Epithelial cell of proximal tubule (primary cell): ENCODE data around the gene KCNG2. TPM values are rescaled to one million over a fixed set of nuclear protein-coding genes. Genes with fewer than 3 reads are reported as not detected.

Experiments used
- DNase-seq: peaks from one replicate; pipeline ENCODE4 v3.0.0-alpha.2; 2011; ENCODE audit warnings: low read depth
- H3K4me3 ChIP-seq: 2 replicates; pipeline ENCODE4 v1.5.1; 2011; ENCODE audit warnings: low read depth, mild to moderate bottlenecking, low read length
- CTCF ChIP-seq: conservative IDR thresholded peaks from 2 replicates; pipeline ENCODE4 v1.5.1; 2012; ENCODE audit warnings: low read depth, mild to moderate bottlenecking, low read length
- total RNA-seq: library from RNA; depleted of rRNA; stranded (reverse); fragments of >200 nt; gene quantifications from 2 replicates; pipeline ENCODE4 v1.2.3, GENCODE V29; 2015

KCNG2 gene
- total RNA-seq, 1 donor from 2014 or later, result not detected

DNA sequence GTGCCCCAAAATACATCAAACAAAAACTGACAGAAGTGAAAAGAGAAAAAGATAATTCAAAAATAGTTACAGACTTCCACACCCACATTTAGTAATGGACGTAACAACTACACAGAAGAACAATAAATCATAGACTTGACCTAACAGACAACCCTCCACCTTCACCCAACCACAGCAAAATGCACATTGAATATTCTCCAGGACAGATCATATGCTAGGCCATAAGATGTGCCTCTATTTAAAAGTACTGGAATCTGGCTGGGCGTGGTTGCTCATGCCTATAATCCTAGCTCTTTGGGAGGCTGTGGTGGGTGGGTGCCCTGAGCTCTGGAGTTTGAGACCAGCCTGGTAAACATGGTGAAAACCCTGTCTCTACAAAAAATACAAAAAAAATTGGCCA is 133.7 kb downstream of the KCNG2 start:
- no peak for TF ChIP-seq CTCF
- H3K4me3 ChIP-seq, result no peak overlapping the region
- DNase-seq, result no peak

DNA sequence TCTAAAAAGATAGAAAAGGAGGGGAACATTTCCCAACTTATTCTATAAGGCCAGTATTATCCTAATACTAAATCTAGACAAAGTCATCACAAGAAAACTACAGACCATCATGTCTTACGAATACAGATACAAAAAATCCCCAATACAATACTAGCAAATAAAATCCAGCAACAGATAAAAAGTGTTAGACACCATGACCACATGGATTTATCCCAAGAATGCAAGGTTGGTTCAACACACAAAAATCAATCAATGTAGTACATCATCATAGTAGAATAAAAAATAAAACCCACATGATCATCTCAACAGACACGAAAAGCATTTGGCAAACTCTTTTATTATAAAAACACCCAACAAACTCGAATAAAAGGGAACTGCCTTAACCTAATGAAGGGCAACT is 135.2 kb downstream of the KCNG2 start:
- no peak for DNase-seq
- no peak overlapping the region for H3K4me3 ChIP-seq
- no peak for TF ChIP-seq CTCF

GRCh38 chr18:79933765-79934164 is 136.0 kb downstream of the KCNG2 start:
- no peak for DNase-seq
- H3K4me3 ChIP-seq, result no peak overlapping the region
- TF ChIP-seq CTCF, result no peak

DNA sequence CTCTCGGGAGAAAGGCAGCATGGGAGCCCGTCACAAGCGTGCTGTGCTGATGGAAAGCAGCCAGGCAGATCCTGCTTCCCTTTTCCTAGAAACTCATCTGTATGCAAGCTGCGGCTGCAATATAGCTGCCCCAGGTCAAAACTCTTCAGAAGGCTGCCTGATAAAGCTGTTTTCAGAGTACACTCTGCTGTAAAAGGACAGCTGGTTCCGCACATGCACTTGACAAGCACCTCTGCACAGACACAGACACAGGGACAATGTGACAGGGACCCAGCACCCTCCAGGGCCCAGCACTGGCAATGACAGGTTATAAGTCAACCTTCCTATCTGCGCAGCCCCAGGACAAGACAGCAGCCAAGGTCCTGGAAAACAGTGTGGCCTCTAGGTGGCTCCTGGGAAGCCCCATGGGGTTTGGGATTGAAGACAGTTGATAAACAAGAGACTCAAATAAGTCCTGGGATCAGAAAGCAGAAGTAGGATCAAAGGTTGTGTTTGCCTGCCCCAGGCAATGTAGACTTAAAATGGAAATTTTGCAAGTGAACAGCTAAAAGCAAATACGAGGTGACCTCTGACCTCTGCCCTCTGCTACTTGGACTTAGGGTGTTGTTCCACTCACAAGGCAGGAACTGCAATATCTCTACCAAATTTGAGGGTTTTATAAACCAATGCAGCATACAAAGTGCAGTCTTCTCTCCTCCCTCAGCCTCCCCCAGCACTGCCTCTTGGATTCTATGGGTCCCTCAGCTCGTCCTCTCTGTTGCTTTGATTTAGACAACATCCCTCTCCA is 136.8 kb downstream of the KCNG2 start:
- TF ChIP-seq CTCF, result no peak
- no peak for DNase-seq

GRCh38 chr18:79935098-79935480 is 137.4 kb downstream of the KCNG2 start:
- H3K4me3 ChIP-seq, result no peak overlapping the region
- no peak for DNase-seq
- TF ChIP-seq CTCF, result no peak

More for the DNA sequence above, 136.8 kb downstream of the KCNG2 start:
- H3K4me3 ChIP-seq, result no peak overlapping the region

DNA sequence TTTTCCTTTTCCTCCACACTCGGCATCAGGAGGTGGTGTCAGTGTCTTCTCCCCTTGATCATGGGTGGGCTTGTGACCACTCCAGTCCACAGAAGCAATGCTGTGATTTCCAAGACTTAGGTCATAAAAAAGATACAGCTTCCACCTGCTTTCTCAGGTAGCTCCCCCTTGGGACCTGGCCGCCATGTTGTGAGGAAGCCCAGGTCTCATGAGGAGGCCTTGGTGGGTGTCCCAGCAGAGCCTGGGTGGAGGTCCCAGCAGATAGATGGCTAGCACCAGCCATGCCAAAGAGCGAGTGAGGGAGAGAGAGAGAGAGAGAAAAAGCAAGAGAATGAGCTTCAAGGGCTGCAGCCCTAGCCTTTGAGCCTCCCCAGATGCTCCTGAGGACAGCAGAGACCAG is 137.8 kb downstream of the KCNG2 start:
- H3K4me3 ChIP-seq, result no peak overlapping the region
- DNase-seq, result no peak
- no peak for TF ChIP-seq CTCF

DNA sequence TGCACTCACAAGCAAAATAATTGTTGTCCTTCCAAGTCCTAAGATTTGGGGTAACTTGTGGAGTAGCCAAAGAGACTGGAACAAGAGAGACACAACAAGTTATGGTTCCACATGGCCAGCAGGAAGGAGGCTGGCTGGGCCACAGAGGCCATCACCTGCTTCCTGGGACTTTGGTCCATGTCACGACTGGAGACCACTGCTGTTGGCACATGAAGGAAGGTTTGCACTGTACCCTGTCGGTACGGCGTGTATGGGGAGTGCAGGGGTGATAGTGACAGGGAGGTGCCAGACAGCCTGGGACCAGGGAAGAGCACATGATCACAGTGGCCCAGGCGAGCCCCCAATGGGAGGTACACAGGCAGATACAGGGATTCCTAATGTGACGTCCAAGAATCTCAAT is 138.2 kb downstream of the KCNG2 start:
- H3K4me3 ChIP-seq, result no peak overlapping the region
- TF ChIP-seq CTCF, result no peak
- no peak for DNase-seq
